H1 (cell line): ENCODE measurements around the gene MAML3. TPM values are rescaled to one million over a fixed set of nuclear protein-coding genes. Genes with fewer than 3 reads are reported as not detected.

Experiments used
- CTCF ChIA-PET: fragments of 300-600 bp; sonication (Branson Sonifier 250); formaldehyde crosslinking; loops from one replicate; lab custom pipeline; 2021; ENCODE audit not compliant: partially characterized antibody; lab: Charles Lee
- POLR2A ChIA-PET: fragments of 300-600 bp; sonication (Branson Sonifier 250); formaldehyde crosslinking; loops from one replicate; lab custom pipeline; 2021; ENCODE audit warnings: inconsistent platforms; ENCODE audit not compliant: partially characterized antibody; lab: Charles Lee
- DNase-seq, 2 experiments: peaks; one replicate each; pipeline versions ENCODE4 v3.0.0 to v3.0.0-alpha.2; 2010 to 2022; ENCODE audit warnings: low spot score in 2 of 2, low read depth in 1 of 2, mixed read lengths in 1 of 2
- FAIRE-seq: peaks from 2 replicates; lab custom pipeline; 2011; peaks lifted over from hg19 to GRCh38; lab: Jason Lieb, UNC
- H2AFZ ChIP-seq: 2 replicates; pipeline ENCODE4 v1.8.1; 2012; ENCODE audit warnings: low read length, inconsistent platforms
- H2AK5ac ChIP-seq: 2 replicates; pipeline ENCODE4 v1.6.1; 2013; ENCODE audit warnings: low read depth, low read length
- H2BK120ac ChIP-seq: replicated peaks from 2 replicates; pipeline ENCODE3; 2013; ENCODE audit warnings: low read depth, low read length, inconsistent platforms
- H2BK12ac ChIP-seq: 2 replicates; pipeline ENCODE4 v1.6.1; 2013; ENCODE audit warnings: low read depth, low read length
- H2BK15ac ChIP-seq: 2 replicates; pipeline ENCODE4 v1.6.1; 2013; ENCODE audit warnings: low read length
- H2BK20ac ChIP-seq: 2 replicates; pipeline ENCODE4 v1.6.1; 2013; ENCODE audit warnings: low read length
- H2BK5ac ChIP-seq: 2 replicates; pipeline ENCODE4 v1.6.1; 2013; ENCODE audit warnings: low read depth, low read length
- H3K14ac ChIP-seq: 2 replicates; pipeline ENCODE4 v1.6.1; 2013; ENCODE audit warnings: inconsistent platforms; ENCODE audit not compliant: insufficient read length
- H3K18ac ChIP-seq: 2 replicates; pipeline ENCODE4 v1.6.1; 2013; ENCODE audit warnings: low read length; ENCODE audit errors: extremely low read depth
- H3K23ac ChIP-seq: 2 replicates; pipeline ENCODE4 v1.6.1; 2013; ENCODE audit warnings: inconsistent platforms; ENCODE audit not compliant: insufficient read length
- H3K23me2 ChIP-seq: 2 replicates; pipeline ENCODE4 v1.6.1; 2013; ENCODE audit warnings: low read depth, low read length
- H3K27ac ChIP-seq: 2 replicates; pipeline ENCODE4 v1.6.1; 2011; ENCODE audit warnings: low read depth, low read length, inconsistent platforms
- H3K27me3 ChIP-seq, 4 experiments: replicated peaks in 1 of 4; 1 replicate in 1 of 4; 2 replicates in 3 of 4; pipeline versions ENCODE4 v1.6.1 to v1.8.1; 2011 to 2013; ENCODE audit warnings: low read length in 3 of 4, mild to moderate bottlenecking in 3 of 4, inconsistent platforms in 2 of 4, mixed read lengths in 2 of 4, moderate library complexity in 1 of 4; ENCODE audit not compliant: control insufficient read depth in 3 of 4, insufficient read depth in 3 of 4; ENCODE audit errors: extremely low read depth in 1 of 4
- H3K36me3 ChIP-seq, 4 experiments: 2 replicates each; pipeline versions ENCODE4 v1.6.1 to v1.8.1; 2011 to 2013; ENCODE audit warnings: mild to moderate bottlenecking in 4 of 4, low read length in 3 of 4, moderate library complexity in 2 of 4, control low read depth in 1 of 4, inconsistent platforms in 1 of 4; ENCODE audit not compliant: insufficient read depth in 4 of 4, control insufficient read depth in 2 of 4
- H3K4ac ChIP-seq: replicated peaks from 2 replicates; pipeline ENCODE3; 2013; ENCODE audit warnings: low read length, low read depth, mixed read lengths, inconsistent platforms; ENCODE audit not compliant: insufficient read length
- H3K4me1 ChIP-seq, 4 experiments: replicated peaks in 1 of 4; 1 replicate in 1 of 4; 2 replicates in 3 of 4; pipeline versions ENCODE4 v1.6.1 to v1.8.1; 2011 to 2013; ENCODE audit warnings: low read length in 3 of 4, inconsistent platforms in 2 of 4, mixed read lengths in 1 of 4; ENCODE audit not compliant: insufficient read depth in 4 of 4, control insufficient read depth in 3 of 4
- H3K4me2 ChIP-seq, 2 experiments: 2 replicates each; pipeline versions ENCODE4 v1.6.1 to v1.8.1; 2011 to 2013; ENCODE audit warnings: low read depth in 2 of 2, low read length in 2 of 2, control low read depth in 1 of 2, inconsistent platforms in 1 of 2, mild to moderate bottlenecking in 1 of 2; ENCODE audit not compliant: insufficient read depth in 1 of 2
- H3K4me3 ChIP-seq, 4 experiments: fragments of 200-600, 300-600 bp in 1 of 4; sonication (generic), shearing (Covaris generic), sonication (Bioruptor Twin) in 1 of 4; 2 replicates each; pipeline versions ENCODE4 v1.5.1 to v1.8.1; 2011 to 2016; ENCODE audit warnings: low read length in 4 of 4, low read depth in 3 of 4, control low read depth in 2 of 4, inconsistent platforms in 2 of 4, mild to moderate bottlenecking in 2 of 4, mixed read lengths in 1 of 4, moderate library complexity in 1 of 4; ENCODE audit not compliant: insufficient read depth in 2 of 4; ENCODE audit errors: extremely low read depth in 1 of 4
- H3K56ac ChIP-seq: replicated peaks from 2 replicates; pipeline ENCODE3; 2013; ENCODE audit warnings: low read depth, mild to moderate bottlenecking, mixed read lengths, low read length, inconsistent platforms; ENCODE audit not compliant: insufficient read length
- H3K79me1 ChIP-seq: 2 replicates; pipeline ENCODE4 v1.6.1; 2013; ENCODE audit warnings: low read depth, low read length, control low read depth
- H3K79me2 ChIP-seq, 2 experiments: 2 replicates each; pipeline versions ENCODE4 v1.6.1 to v1.8.1; 2012 to 2013; ENCODE audit warnings: low read length in 2 of 2, mild to moderate bottlenecking in 2 of 2, inconsistent platforms in 1 of 2; ENCODE audit not compliant: insufficient read depth in 2 of 2, control insufficient read depth in 1 of 2
- H3K9ac ChIP-seq, 4 experiments: replicated peaks in 1 of 4; 1 replicate in 1 of 4; 2 replicates in 3 of 4; pipeline versions ENCODE4 v1.6.1 to v1.8.1; 2011 to 2013; ENCODE audit warnings: low read depth in 3 of 4, low read length in 3 of 4, control low read depth in 2 of 4, mild to moderate bottlenecking in 2 of 4, moderate library complexity in 2 of 4, inconsistent platforms in 1 of 4; ENCODE audit errors: extremely low read depth in 1 of 4
- H3K9me3 ChIP-seq, 2 experiments: 2 replicates each; pipeline versions ENCODE4 v1.6.1 to v1.8.1; 2012 to 2013; ENCODE audit warnings: mild to moderate bottlenecking in 2 of 2, moderate library complexity in 2 of 2, control low read depth in 1 of 2, inconsistent platforms in 1 of 2, low read depth in 1 of 2, low read length in 1 of 2, mixed read lengths in 1 of 2; ENCODE audit not compliant: insufficient read depth in 2 of 2
- H4K20me1 ChIP-seq, 2 experiments: replicated peaks in 1 of 2; 2 replicates each; pipeline versions ENCODE3 to v1.8.1; 2011 to 2013; ENCODE audit warnings: inconsistent platforms in 2 of 2, low read length in 2 of 2, mild to moderate bottlenecking in 1 of 2; ENCODE audit not compliant: insufficient read depth in 2 of 2, control insufficient read depth in 1 of 2
- H4K5ac ChIP-seq: 2 replicates; pipeline ENCODE4 v1.6.1; 2013; ENCODE audit warnings: low read length, low read depth, mixed read lengths, inconsistent platforms; ENCODE audit not compliant: insufficient read length
- H4K8ac ChIP-seq: 2 replicates; pipeline ENCODE4 v1.8.0; 2013; ENCODE audit warnings: mild to moderate bottlenecking, moderate library complexity, low read length, inconsistent platforms; ENCODE audit not compliant: insufficient read depth; ENCODE audit errors: extremely low read depth
- H4K91ac ChIP-seq: replicated peaks from 2 replicates; pipeline ENCODE3; 2013; ENCODE audit warnings: low read length, mixed read lengths, inconsistent platforms; ENCODE audit not compliant: insufficient read length
- BACH1 ChIP-seq: IDR thresholded peaks from 2 replicates; pipeline ENCODE4 v1.6.1; 2012; ENCODE audit warnings: low read length, improper control_type of control experiment
- BCL11A ChIP-seq, 2 experiments: IDR thresholded peaks; one replicate each; pipeline ENCODE4 v1.6.1; 2011; ENCODE audit warnings: low read depth in 2 of 2, low read length in 2 of 2, mild to moderate bottlenecking in 2 of 2
- CEBPB ChIP-seq: IDR thresholded peaks from 2 replicates; pipeline ENCODE4 v1.6.1; 2012; ENCODE audit warnings: low read depth, low read length
- CREB1 ChIP-seq: IDR thresholded peaks from 2 replicates; pipeline ENCODE4 v1.6.1; 2012; ENCODE audit warnings: inconsistent platforms
- EGR1 ChIP-seq: IDR thresholded peaks from 2 replicates; pipeline ENCODE4 v1.6.1; 2011; ENCODE audit warnings: low read depth, low read length, borderline replicate concordance
- GABPA ChIP-seq: IDR thresholded peaks from 2 replicates; pipeline ENCODE4 v1.6.1; 2011; ENCODE audit warnings: mild to moderate bottlenecking, low read length, moderate library complexity, borderline replicate concordance; ENCODE audit not compliant: insufficient read depth
- HDAC6 ChIP-seq: IDR thresholded peaks from one replicate; pipeline ENCODE4 v1.7.1; 2012; ENCODE audit warnings: low read depth, mild to moderate bottlenecking, inconsistent platforms, low read length, moderate library complexity
- MAFK ChIP-seq: IDR thresholded peaks from 2 replicates; pipeline ENCODE4 v1.6.1; 2012; ENCODE audit warnings: low read depth, mild to moderate bottlenecking, improper control_type of control experiment, low read length
- POU5F1 ChIP-seq: IDR thresholded peaks from 2 replicates; pipeline ENCODE4 v1.6.1; 2011; ENCODE audit warnings: low read depth, mild to moderate bottlenecking, low read length, moderate library complexity
- SIRT6 ChIP-seq: IDR thresholded peaks from one replicate; pipeline ENCODE4 v1.7.1; 2012; ENCODE audit warnings: low read length, inconsistent platforms
- SIX5 ChIP-seq: IDR thresholded peaks from 2 replicates; pipeline ENCODE4 v1.6.1; 2011; ENCODE audit warnings: mild to moderate bottlenecking, low read depth, low read length
- SRF ChIP-seq: IDR thresholded peaks from 2 replicates; pipeline ENCODE4 v1.6.1; 2011; ENCODE audit warnings: mild to moderate bottlenecking, low read depth, low read length, moderate library complexity
- TCF12 ChIP-seq: IDR thresholded peaks from 2 replicates; pipeline ENCODE4 v1.6.1; 2011; ENCODE audit warnings: low read depth, mild to moderate bottlenecking, low read length
- ZNF274 ChIP-seq: IDR thresholded peaks from 2 replicates; pipeline ENCODE4 v1.7.0; 2012; ENCODE audit warnings: low read length, borderline replicate concordance; ENCODE audit errors: extremely low read depth
- WGBS, 2 experiments: shearing (Covaris generic) in 1 of 2; methylation state at CpG; one replicate each; pipeline versions ENCODE4 v1.1.6 to v1.1.7; 2013 to 2015; ENCODE audit warnings: low lambda C conversion rate in 2 of 2, mixed read lengths in 2 of 2, inconsistent platforms in 1 of 2, low coverage in 1 of 2, missing lambda C conversion rate in 1 of 2; ENCODE audit not compliant: insufficient replicate concordance in 2 of 2, insufficient coverage in 1 of 2, insufficient read length in 1 of 2; ENCODE audit errors: extremely low coverage in 1 of 2, missing lambda C conversion rate in 1 of 2; 5-methylcytosine and 5-hydroxymethylcytosine counted together
- polyA plus RNA-seq, 7 experiments: library from polyadenylated mRNA; depleted of rRNA in 3 of 7; stranded (reverse) in 5 of 7; unstranded in 2 of 7; fragments of >200 nt in 5 of 7; fragments of 200-250 nt in 2 of 7; gene quantifications; 1 replicate in 5 of 7; 2 replicates in 1 of 7; 4 replicates in 1 of 7; pipeline versions ENCODE4 v1.2.1 to v1.2.3, GENCODE V29; 2011 to 2013; ENCODE audit warnings: missing spikeins in 2 of 7, mixed read lengths in 2 of 7
- total RNA-seq: library from RNA; stranded (reverse); fragmentation: NEBNext Ultra II Directional; extraction: Animal tissue kit (Norgen Biotek cat#: 25700); gene quantifications from 2 replicates; pipeline ENCODE4 v1.2.1, GENCODE V29; 2021

The MAML3 gene
- total and polyA plus RNA-seq, 2 of the 8 experiments (the other 6 are each of a cell fraction or from before 2014, with no cell fraction given): 2.1 to 5.7 TPM

GRCh38 chr4:139962130-139962684 is 191.8 kb downstream of the MAML3 start:
- H2BK12ac ChIP-seq: no peak overlapping the region
- no peak for FAIRE-seq
- no peak overlapping the region for H3K14ac ChIP-seq
- H3K18ac ChIP-seq: no peak overlapping the region
- no peaks in the 10 kb centered on the region for H3K79me2 ChIP-seq
- DNase-seq: no peak
- H3K4me2 ChIP-seq: no peak overlapping the region
- H2BK120ac ChIP-seq: no peak overlapping the region
- H3K4me1 ChIP-seq: no peaks in the 10 kb centered on the region
- CTCF ChIA-PET: interaction anchor here (1.0 kb wide), 1 partner anchor 15 kb away, joined by 3 read pairs; no protein-coding TSS in a partner anchor
- no peak overlapping the region for H3K4me3 ChIP-seq
- H3K36me3 ChIP-seq: no peaks in the 10 kb centered on the region
- no peak overlapping the region for H2AFZ ChIP-seq
- 82% methylated on average over 2 of the region's 2 CpGs; no CpG with 5 or more reads in 1 of the 2 experiments for WGBS, 2 experiments
- POLR2A ChIA-PET: no interaction called here
- H2AK5ac ChIP-seq: no peak overlapping the region
- H3K27ac ChIP-seq: no peak overlapping the region
- no peak overlapping the region for H2BK5ac ChIP-seq
- H3K27me3 ChIP-seq: no peaks in the 10 kb centered on the region; a peak in 2 of 7 replicates
- no peaks in the 10 kb centered on the region for H3K23me2 ChIP-seq
- no peaks in the 10 kb centered on the region for H3K79me1 ChIP-seq
- H2BK15ac ChIP-seq: no peak overlapping the region
- no peak overlapping the region for H3K4ac ChIP-seq
- no peak overlapping the region for H4K5ac ChIP-seq
- no peak overlapping the region for H3K9ac ChIP-seq
- H4K8ac ChIP-seq: no peak overlapping the region
- H3K56ac ChIP-seq: no peak overlapping the region
- no peaks in the 10 kb centered on the region for H4K20me1 ChIP-seq
- no peaks in the 10 kb centered on the region for H3K9me3 ChIP-seq
- H3K23ac ChIP-seq: no peak overlapping the region
- no peak overlapping the region for H2BK20ac ChIP-seq
- no peak overlapping the region for H4K91ac ChIP-seq
- TF ChIP-seq HDAC6 (no peak), ZNF274 (no peak), SIRT6 (no peak), TCF12 (no peak), GABPA (no peak), BCL11A (IDR thresholded peaks at IDR 0.05; ENCODE audit: low read depth in 2 of 2, low read length in 2 of 2) (no peak), CEBPB (no peak), SIX5 (no peak), POU5F1 (no peak), MAFK (no peak), SRF (no peak), CREB1 (no peak), BACH1 (no peak), EGR1 (no peak)
